Smooth muscle cell of the brain vasculature (primary cell): ENCODE data around the gene CD34.
"Not testable (repeated sequence)": the region's sequence is repeated elsewhere in the genome, so short reads cannot be mapped to it uniquely, and the experiment has no call there.

Experiments used
- DNase-seq: peaks from one replicate; pipeline ENCODE4 v3.0.0-alpha.2; 2012; ENCODE audit warnings: low read depth, low spot score

CD34 gene

DNA sequence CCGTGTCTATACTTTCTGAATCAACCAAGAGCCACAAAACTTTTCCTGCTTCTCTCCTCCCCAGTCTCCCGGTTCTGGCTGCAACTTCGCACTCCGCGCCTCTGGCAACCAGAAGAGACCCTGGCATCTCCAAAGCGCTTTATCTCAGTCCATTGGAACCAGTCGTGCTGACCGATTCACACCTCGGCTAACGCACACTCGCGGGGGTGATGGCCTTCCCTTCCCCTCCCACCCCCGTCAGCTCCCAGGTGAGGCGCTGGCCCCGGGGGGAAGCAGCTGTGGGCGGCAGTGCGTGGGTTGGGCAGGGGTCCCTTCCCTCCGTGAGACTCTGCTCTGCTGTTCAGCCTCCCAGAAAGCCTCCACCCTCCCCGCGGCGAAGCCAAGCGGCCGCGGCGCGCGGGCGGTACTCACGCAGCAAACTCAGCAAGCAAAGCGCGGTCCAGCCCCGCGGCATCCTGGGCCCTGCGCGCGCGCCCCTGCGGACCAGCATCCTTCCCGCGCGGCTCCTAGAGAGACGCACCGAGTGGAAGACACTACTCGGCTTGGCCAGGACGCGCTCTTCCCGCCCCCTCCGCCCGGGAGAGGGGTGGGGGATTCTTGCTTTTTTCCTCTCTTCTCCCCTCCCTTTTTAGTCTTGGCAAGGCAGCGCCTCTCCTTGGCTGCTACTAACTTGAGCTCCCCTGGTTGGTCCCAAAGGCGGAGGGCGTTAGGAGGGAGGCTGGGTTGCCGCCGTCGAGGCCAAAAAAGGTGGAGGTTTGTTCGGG, at the start of gene CD34:
Gene CD34 (minus strand): TSS at position 535 of the 764 bp plus-strand sequence. CDS start 45 bp downstream, at position 490.
- no peak for DNase-seq

DNA sequence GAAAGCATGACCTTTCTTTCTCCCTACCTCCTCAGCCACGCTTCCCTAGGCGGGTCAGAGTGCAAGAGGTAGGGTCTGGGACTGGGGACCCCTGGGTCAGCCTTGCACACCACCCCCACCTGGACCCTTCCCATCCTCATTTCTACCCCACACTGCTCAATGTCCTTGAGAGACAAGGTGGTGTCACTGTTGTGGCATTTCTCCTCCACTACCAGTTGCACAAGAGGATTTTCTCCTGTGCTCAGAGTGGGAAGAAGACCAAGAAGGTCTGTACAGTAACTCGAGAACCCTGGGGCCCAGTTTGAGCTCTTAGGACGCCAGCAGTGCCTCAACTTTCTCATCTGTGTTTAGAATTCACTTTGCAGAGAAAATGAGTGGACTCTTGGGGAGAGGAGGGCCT, 49.4 kb upstream of the CD34 start:
- no peak for DNase-seq

GRCh38 chr1:207959910-207960309, 49.0 kb upstream of the CD34 start:
- no peak for DNase-seq

DNA sequence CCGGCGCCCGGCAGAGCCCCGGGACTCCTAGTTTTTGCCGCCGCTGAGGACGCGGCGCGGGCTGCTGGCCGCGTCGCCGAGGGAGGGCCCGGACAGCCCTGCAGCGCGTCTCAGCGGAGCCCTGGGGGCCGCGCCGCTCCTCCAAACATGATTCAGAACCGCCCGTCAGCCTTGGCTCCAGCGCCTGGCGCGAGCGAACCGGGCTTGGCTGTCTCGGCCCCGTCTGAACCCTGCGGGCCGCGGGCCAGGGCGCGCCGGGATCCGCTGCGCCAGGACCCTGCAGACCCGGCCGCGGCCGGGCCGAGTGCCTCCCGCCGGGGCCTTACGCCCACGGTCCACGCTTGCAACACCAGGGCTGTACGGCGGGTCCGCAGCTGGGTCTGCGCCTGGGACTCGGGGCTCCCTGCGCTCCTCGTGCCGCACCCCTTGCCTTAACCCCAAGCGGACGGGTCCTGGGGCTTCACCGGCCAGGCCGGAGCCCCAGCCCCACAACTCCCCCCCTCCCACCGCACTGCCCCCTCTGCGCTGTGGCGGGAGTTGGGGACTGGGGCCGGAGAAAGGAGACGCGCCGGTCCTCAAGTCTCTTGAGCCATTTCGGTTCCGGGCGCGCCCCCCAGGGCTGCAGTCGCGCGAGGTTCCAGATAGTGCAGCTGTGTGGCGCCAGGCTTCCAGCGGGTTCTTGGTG, 48.4 kb upstream of the CD34 start:
- no peak for DNase-seq

GRCh38 chr1:207958376-207959139, 47.6 kb upstream of the CD34 start:
- DNase-seq: no peak

DNA sequence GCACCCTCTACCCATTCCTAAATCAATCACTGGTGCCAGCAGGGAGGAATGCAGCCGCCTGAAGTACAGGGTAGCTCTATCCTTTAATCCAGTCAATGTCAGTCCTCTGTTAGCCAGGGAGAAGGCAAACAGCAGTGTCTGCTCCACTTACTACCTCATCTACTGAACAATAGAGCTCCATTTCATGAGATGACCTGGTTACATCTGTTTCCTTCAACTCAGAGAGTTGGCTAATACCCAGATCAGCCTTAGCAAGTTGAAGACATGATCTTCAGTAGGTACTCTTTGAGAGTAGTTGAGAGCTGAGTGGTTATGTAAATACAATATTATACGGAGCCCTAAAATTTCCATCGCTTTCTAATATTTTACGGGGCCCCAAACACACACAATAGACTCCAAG, 46.1 kb upstream of the CD34 start:
- no peak for DNase-seq

GRCh38 chr1:207954104-207954503, 43.2 kb upstream of the CD34 start:
- no peak for DNase-seq

DNA sequence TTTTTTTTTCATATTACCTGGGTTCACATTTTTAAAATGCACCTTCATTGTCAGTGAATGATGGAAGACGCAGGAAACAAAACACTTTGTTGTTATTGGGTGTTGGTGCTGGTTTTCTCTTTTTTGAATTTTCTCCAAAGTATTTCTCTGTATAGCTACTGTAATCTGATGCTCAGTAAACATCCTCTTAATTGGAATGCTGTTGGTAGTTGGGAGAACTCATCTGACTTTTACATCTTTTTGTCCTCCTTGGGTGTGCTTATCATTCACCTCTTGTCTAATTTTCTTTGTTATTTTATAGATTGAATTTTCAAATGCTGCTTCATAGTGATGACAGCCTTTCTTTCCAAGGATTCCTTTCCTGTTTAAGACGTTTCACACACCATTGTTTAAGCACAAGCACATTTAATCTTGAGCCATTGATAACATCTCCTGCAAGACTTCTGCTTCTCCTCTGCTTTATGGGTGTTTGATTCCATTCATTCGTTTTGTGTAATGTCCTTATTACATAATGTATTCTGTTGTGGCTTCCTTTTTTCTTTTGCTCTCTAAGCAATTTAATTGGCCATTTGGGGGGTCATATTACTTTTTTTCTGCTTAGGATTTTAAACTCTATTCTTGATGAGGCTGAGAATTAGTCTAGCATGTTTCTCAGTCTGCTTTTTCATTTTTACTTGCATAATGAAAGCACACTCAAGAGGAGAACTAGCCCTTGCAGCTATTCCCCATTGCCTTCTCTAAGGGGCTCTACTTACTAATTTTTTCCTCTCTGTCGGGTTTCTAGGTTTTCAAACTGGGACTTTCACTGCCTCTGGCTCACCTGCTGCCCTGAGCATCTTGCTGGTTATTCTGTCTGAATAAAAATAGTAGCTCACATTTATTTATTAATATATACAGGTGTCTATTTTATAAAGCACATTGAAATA, 42.0 kb upstream of the CD34 start:
- DNase-seq: no peak

DNA sequence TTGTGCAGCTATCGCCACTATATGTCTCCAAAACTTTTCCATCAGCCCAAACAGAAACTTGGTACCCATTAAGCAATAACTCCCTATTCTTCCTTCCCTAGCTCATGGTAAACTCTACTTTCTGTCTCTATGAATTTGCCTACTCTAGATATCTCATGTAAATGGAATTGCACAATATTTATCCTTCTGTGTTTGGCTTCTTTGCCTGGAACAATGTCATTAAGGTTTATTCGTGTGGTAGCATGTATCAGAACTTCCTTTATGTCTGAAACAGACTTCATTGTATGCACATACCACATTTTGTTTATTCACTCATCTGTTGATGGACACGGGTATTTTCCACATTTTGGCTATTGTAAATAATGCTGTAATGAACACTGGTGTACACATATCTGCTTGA, 40.7 kb upstream of the CD34 start:
- DNase-seq: no peak

GRCh38 chr1:207950750-207951149, 39.8 kb upstream of the CD34 start:
- DNase-seq: no peak

DNA sequence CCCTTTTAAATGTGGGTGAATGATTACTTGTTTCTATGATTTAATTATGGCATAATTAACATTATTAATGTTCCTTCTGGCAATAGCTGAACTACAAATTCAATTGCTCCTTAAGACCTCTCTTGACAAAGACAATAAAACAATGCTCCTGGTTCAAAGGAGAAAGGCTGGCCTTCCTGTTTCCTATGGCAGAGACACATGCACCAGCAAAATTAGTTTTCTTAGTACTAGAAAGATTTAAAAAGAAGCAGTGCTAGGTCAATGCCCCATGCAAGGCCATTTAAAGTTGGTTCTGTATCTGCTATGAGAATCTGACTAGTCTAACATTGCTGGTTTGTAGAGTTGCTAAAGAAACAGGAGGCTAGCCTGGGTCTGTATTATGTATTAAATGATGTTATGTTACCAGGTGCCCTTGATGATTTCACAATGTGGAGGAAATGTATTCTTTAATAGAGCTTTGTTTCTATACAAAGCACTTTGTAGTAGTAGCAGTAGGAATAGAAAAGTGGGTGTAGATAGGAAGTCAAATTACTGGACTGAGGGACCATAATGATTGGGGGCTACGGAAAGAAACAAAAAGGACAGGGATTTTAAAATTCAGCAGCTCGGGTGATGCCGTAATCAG, 38.8 kb upstream of the CD34 start:
- no peak for DNase-seq

DNA sequence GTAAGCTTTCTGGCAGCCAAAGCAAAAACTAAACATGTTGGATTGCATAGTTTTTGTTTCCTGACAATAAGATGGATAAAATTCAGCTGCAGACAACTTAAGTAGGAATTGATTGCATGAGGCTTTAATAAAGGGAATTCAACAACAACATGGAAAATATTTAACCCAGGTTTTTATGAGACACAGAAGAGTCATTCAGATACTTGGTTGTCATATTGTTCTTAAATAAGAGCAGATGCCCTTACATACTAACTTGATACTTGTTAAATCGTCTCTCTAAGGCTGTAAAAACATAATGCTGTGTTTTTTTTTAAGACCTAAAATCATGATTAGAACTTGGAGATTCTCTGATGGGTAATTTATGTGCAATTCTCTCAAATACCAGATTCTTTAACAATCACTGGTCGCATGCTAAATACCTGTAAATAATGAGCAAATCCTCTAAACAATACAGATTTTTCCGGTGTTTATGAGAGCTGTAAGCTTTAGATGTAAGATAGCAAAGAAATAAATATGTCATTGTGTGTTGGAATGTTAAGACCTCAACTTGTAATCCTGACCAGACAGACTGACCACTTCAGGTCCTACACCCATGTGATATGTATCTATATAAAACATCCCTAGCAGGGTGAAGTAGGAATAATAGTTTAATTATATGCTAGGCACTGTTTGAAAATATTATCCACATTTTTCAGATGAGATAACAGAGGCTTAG, 37.8 kb upstream of the CD34 start:
- DNase-seq: no peak

- no peak for DNase-seq
Observed at GRCh38 chr1:207946756-207947155, 35.8 kb upstream of the CD34 start.

DNA sequence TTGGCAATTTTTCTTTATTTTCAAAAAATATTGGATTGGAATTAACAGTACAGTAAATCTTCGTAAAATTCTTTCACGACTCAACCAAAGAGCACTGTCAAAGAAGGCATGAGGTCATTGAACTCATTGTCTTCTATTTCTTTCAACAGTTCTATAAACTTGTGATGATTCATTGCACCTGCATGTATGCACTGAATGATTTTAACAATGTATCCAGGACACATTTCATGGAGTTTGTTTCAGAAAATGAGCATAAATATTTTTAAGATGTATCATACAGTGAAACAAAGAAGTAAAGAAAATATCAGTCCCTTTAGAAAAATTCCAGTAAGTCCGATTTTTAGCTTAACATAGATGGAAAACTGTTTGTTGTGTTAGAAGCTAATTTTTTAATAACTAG, 33.6 kb upstream of the CD34 start:
- no peak for DNase-seq

GRCh38 chr1:207942337-207942741, 31.4 kb upstream of the CD34 start:
- not testable (repeated sequence) for DNase-seq

DNA sequence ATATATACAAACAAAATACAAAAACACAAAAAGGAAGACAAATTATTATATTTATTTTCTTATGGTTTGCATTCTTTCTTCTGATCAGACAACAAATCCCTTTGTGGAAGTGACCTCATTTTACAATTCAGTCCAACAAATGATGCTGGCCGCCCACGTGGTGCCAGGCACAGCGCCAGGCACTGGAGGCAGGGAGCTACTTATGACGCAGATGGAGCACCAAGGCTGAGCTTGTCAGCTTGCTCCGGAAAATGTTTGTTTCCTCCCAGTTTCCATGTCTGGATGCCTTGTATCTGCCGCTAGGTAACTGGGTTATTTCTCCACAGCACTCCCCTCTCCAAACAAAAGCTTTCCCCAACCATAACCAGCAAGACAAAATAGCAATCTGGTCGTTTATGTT, 30.7 kb upstream of the CD34 start:
- DNase-seq: no peak

DNA sequence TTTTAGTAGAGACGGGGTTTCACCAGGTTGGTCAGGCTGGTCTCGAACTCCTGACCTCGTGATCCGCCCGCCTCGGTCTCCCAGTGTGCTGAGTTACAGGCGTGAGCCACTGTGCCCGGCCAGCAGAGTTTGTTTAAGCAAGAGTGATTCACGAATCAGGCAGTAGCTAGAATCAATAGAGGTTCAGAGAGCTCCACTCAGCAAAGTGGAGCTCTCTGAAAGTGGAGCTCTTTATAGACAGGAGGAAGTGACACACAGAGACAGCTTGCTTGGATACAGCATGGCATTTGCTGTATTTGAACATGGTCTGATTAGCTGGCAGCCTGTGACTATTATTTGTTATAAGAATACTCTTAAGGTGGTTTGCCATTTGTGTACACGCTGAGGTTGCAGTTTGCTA, 27.1 kb upstream of the CD34 start:
- no peak for DNase-seq

GRCh38 chr1:207937204-207937603, 26.3 kb upstream of the CD34 start:
- no peak for DNase-seq

DNA sequence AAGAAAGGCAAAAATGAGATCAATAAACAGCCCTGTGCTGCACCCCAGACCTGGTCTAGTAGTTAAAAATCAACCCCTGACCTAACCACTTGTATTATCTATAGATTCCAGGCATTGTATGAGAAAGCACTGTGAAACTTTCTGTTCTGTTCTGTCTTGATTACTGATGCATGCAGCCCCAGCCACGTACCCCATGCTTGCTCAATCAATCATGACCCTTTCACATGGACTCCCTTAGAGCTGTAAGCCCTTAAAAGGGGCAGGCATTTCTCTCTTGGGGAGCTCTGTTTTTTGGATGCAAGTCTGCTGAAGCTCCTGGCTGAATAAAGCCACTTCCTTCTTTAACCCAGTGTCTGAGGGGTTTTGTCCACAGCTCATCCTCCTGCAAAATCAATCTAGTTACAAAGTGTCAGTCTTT, 24.2 kb upstream of the CD34 start:
- no peak for DNase-seq

DNA sequence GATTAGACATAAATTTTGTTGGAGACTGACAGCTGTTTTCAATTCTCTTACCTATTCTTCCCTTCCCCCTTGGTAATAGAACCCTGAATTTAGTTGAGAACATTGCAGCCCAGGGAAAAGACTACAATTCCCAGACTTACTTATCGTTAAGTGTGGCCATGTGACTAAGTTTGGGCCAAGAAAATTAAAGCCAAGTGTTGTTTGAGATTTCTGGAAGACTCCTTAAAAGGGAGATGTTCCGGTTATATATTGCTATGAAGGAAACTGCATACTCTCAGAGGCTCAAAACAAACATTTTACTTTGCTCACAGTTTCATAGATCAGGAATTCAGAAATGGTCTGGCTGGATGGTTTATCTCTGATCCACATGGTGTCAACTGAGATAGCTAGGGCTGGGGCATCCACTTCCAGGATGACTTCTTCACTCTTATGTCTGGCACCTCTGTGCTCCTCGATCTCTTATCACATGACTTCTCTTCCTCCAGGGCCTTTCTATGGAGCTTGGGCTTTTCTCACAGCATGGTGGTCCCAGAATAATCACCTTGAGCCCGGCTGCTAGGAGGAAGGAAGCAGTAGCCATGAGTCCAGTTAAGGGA, 22.4 kb upstream of the CD34 start:
- DNase-seq: no peak
